Activated CD4-positive, alpha-beta memory T cell treated with anti-CD3 and anti-CD28 coated beads for 36 hours (primary cell): Measurements from ENCODE around the gene WIPI1. TPM values are rescaled to one million over a fixed set of nuclear protein-coding genes. Genes with fewer than 3 reads are reported as not detected.

Source experiments
- CTCF ChIA-PET: fragments of 350-600 bp; sonication (Branson Sonifier 250); formaldehyde crosslinking; loops from one replicate; lab custom pipeline; 2021; ENCODE audit warnings: antibody characterized with exemption, inconsistent platforms; lab: Charles Lee
- POLR2A ChIA-PET: fragments of 350-600 bp; sonication (Branson Sonifier 250); formaldehyde crosslinking; loops from one replicate; lab custom pipeline; 2021; ENCODE audit warnings: antibody characterized with exemption; lab: Charles Lee
- DNase-seq: peaks from one replicate; pipeline ENCODE4 v3.0.0-alpha.2; 2020
- H3K27ac Mint-ChIP-seq: one replicate; pipeline ENCODE4 v1.8.0; 2021; ENCODE audit warnings: mixed read lengths
- H3K27me3 Mint-ChIP-seq: one replicate; pipeline ENCODE4 v1.8.0; 2021; ENCODE audit warnings: mixed read lengths
- H3K36me3 Mint-ChIP-seq: one replicate; pipeline ENCODE4 v1.8.0; 2021; ENCODE audit warnings: mixed read lengths
- H3K4me1 Mint-ChIP-seq: one replicate; pipeline ENCODE4 v1.8.0; 2021; ENCODE audit warnings: low read depth, mixed read lengths
- H3K4me3 Mint-ChIP-seq: one replicate; pipeline ENCODE4 v1.8.0; 2021; ENCODE audit warnings: mild to moderate bottlenecking, mixed read lengths
- H3K9me3 Mint-ChIP-seq: one replicate; pipeline ENCODE4 v1.8.0; 2021; ENCODE audit warnings: mixed read lengths
- intact Hi-C: fragments of 100-400 bp; cut with micrococcal nuclease; formaldehyde crosslinking; loops from one replicate; pipeline ENCODE4 v1.15.1; 2023
- total RNA-seq, 2 experiments: library from RNA; stranded (reverse); gene quantifications; one replicate each; pipeline ENCODE4 v1.2.3, GENCODE V29; 2021

WIPI1 gene
- total RNA-seq, 2 experiments from 2014 or later, result 27.3 to 27.5 TPM

DNA sequence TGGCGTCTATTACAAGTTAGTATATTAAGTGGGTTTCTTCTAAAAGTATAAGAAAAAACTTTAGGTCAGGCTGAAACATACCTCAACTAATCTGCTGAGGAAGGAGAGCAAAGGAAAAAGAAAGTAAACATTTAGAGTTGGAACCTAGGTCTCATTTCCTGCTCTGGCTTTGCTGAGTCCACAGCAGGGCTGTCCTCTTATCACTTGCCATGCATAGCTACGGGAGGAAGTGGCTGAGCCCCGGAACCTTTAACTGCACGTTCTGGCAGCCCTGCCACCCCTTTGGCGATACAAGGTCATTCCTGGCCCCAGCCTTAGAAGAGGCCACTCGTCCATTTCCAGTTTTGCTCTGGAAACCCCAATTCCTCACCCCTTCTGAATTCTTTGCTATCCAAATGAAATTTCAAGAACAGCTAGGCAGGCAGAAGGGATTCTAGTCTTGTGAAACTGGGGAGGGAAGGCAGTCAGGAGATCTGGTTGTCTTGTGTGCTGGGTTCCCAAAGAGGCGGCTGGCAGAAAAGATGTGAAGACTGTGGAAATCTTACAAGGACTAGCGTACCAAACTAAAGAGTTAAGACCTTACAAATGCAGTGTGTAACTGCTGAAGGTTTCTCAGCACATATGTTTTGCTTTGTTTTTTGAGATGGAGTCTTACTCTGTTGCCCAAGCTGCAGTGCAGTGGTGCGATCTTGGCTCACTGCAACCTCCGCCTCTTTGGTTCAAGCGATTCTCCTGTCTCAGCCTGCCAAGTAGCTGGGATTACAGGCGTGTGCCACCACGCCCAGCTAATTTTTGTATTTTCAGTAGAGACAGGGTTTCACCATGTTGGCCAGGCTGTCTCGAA, 19.1 kb downstream of the WIPI1 start:
- Mint-ChIP-seq H3K9me3 (no peaks in the 10 kb centered on the region), H3K4me3 (peak overlapping the region; percentile 68), H3K36me3 (peaks cover 4% of the 10 kb centered on the region), H3K27me3 (no peaks in the 10 kb centered on the region), H3K4me1 (peaks cover 54% of the 10 kb centered on the region), H3K27ac (peak overlapping the region; percentile 88)
- intact Hi-C loops, result loop anchor here (2.0 kb wide), 4 partner anchors 37 to 265 kb away; no protein-coding TSS in a partner anchor
- CTCF ChIA-PET, result interaction anchor here (0.7 to 8.9 kb wide), 17 partner anchors 9 to 265 kb away, joined by 3 to 123 read pairs (median 9); partner anchors contain the start of gene WIPI1
- POLR2A ChIA-PET, result interaction anchor here (0.6 to 2.4 kb wide), 6 partner anchors 19 to 190 kb away, joined by 3 to 11 read pairs (median 7); partner anchors contain the start of genes AMZ2 and WIPI1
- DNase-seq, result peak; percentile 70

DNA sequence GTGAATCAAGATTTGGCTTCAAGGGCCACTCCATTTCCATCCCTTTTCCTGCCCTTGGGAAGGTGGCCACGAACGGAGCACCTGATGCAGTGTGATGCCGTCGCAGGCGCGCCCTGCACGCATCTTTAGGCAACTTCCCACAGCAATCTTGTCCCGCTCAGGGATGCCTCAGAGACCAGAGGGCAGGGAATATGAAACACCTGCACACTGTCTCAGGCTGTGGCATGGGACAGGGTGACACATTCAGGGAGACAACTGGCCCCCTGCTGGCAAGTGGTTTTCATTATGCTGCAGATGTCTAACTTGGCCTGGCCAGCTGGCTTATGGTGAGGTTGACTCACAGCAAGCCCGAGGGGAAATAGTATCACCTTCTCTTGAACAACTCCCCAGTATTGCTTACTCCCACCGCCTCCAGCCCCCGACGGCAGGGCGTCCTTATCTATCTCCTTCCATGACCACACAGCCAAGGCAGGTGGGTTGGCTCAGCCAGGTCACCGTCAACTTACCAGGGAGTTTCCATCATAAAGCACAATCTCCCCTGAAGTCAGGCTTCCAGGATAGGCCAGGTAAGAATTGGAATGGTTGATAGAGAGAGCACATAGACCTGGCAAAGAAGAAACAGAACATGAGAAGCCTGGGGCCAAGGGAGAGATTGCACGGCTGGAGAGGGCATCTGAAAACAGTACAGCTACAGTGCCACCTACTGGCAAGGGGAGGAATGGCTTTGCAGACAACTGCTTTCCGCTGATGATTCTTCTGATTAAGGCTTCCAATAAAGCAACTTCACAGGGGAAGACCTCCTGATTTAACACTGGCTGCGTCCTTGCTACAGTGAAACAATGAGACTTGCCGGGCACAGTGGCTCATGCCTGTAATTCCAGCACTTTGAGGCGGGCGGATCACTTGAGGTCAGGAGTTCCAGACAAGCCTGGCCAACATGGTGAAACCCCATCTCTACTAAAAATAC, 21.1 kb downstream of the WIPI1 start:
- CTCF ChIA-PET, result interaction anchor here (0.6 to 8.9 kb wide), 37 partner anchors 9 to 379 kb away, joined by 3 to 123 read pairs (median 5); partner anchors contain the start of genes AMZ2, ARSG, SLC16A6 and WIPI1
- peak overlapping the region; percentile 38 for H3K4me3 Mint-ChIP-seq
- H3K9me3 Mint-ChIP-seq, result no peaks in the 10 kb centered on the region
- intact Hi-C loops, result loop anchor here (1.0 to 2.0 kb wide), 7 partner anchors 27 to 263 kb away; no protein-coding TSS in a partner anchor
- peaks cover 9% of the 10 kb centered on the region for H3K36me3 Mint-ChIP-seq
- peaks cover 51% of the 10 kb centered on the region for H3K4me1 Mint-ChIP-seq
- POLR2A ChIA-PET, result interaction anchor here (0.9 to 2.4 kb wide), 3 partner anchors 37 to 188 kb away, joined by 3 to 8 read pairs (median 8); partner anchors contain the start of gene AMZ2
- peak overlapping the region; percentile 79 for H3K27ac Mint-ChIP-seq
- no peaks in the 10 kb centered on the region for H3K27me3 Mint-ChIP-seq
- peak; percentile 90 for DNase-seq

GRCh38 chr17:68435361-68435760, 21.9 kb downstream of the WIPI1 start:
- H3K27me3 Mint-ChIP-seq, result no peaks in the 10 kb centered on the region
- intact Hi-C loops, result no loop called here
- peaks cover 46% of the 10 kb centered on the region for H3K4me1 Mint-ChIP-seq
- DNase-seq, result no peak
- POLR2A ChIA-PET, result no interaction called here
- H3K9me3 Mint-ChIP-seq, result no peaks in the 10 kb centered on the region
- peaks cover 10% of the 10 kb centered on the region for H3K36me3 Mint-ChIP-seq
- no peak overlapping the region for H3K4me3 Mint-ChIP-seq
- CTCF ChIA-PET, result interaction anchor here (1.0 to 8.9 kb wide), 18 partner anchors 19 to 378 kb away, joined by 3 to 123 read pairs (median 12); partner anchors contain the start of genes AMZ2, ARSG, SLC16A6 and WIPI1
- H3K27ac Mint-ChIP-seq, result no peak overlapping the region

DNA sequence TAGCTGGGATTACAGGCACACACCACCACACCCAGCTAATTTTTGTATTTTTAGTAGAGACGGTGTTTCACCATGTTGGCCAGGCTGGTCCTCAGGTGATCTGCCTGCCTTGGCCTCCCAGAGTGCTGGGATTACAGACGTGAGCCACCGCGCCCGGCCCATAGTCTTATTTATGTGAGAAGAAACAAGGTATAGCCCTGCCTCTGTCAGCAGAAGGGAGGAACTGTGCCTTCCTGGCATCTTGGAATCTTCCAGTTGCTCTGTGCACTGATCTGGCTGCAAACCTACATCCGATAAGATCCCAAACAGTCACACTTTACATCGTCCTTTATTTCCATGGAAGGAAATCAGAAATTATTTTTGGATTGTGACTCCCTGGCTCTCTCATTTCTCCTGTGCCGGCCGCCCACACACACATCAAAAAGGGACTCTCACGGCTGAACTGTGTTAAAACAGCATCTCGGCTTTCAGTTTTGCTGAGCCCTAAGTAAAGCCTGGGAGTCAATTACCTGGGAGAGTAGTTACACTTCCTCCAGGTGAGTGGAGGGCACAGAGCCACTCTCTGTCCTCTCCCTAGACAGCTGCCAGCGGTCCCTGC, 23.3 kb downstream of the WIPI1 start:
- Mint-ChIP-seq H3K36me3 (peaks cover 13% of the 10 kb centered on the region), H3K4me3 (no peak overlapping the region), H3K4me1 (peaks cover 41% of the 10 kb centered on the region), H3K9me3 (no peaks in the 10 kb centered on the region), H3K27me3 (no peaks in the 10 kb centered on the region), H3K27ac (no peak overlapping the region)
- no peak for DNase-seq
- ChIA-PET POLR2A (no interaction called here), CTCF (interaction anchor here (0.7 to 8.9 kb wide), 5 partner anchors 18 to 262 kb away, joined by 3 to 123 read pairs (median 4); no protein-coding TSS in a partner anchor)
- intact Hi-C loops, result no loop called here

- H3K4me1 Mint-ChIP-seq, result peaks cover 35% of the 10 kb centered on the region
- H3K36me3 Mint-ChIP-seq, result peaks cover 13% of the 10 kb centered on the region
- H3K4me3 Mint-ChIP-seq, result no peak overlapping the region
- no peaks in the 10 kb centered on the region for H3K27me3 Mint-ChIP-seq
- CTCF ChIA-PET, result interaction anchor here (1.1 to 8.9 kb wide), 5 partner anchors 34 to 184 kb away, joined by 3 to 123 read pairs (median 4); no protein-coding TSS in a partner anchor
- intact Hi-C loops, result no loop called here
- no peak overlapping the region for H3K27ac Mint-ChIP-seq
- no peaks in the 10 kb centered on the region for H3K9me3 Mint-ChIP-seq
- POLR2A ChIA-PET, result no interaction called here
- DNase-seq, result no peak
These were observed 24.1 kb downstream of the WIPI1 start for GRCh38 chr17:68433211-68433610.

- Mint-ChIP-seq H3K9me3 (no peaks in the 10 kb centered on the region), H3K4me1 (peaks cover 26% of the 10 kb centered on the region), H3K27ac (no peak overlapping the region), H3K4me3 (no peak overlapping the region), H3K27me3 (no peaks in the 10 kb centered on the region), H3K36me3 (peaks cover 13% of the 10 kb centered on the region)
- CTCF ChIA-PET, result interaction anchor here (0.6 to 8.9 kb wide), 25 partner anchors 8 to 264 kb away, joined by 3 to 123 read pairs (median 4); no protein-coding TSS in a partner anchor
- no peak for DNase-seq
- intact Hi-C loops, result no loop called here
- POLR2A ChIA-PET, result interaction anchor here (1.0 kb wide), 1 partner anchor 140 kb away, joined by 3 read pairs; no protein-coding TSS in a partner anchor
These were observed 25.0 kb downstream of the WIPI1 start for GRCh38 chr17:68432086-68432864.

DNA sequence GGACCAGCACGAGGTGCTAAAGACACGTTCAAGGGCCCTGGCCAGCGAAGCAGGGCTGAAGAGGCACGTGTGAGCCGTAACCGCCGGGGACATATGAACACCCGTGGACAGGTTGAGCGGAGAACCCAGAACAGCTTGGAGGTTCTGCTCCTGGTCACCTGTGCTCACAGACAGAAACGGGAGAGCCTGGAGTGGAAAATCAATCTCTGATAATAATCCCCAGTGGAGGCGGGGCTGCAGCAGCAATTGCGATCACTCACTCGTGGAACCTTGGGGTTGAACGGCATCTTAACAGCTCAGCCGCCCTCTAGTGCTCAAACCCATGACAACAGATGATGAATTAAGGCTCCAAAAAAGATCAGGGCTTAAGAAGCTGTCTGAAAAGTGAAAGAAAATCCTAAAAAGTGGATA, 25.6 kb downstream of the WIPI1 start:
- intact Hi-C loops, result no loop called here

DNA sequence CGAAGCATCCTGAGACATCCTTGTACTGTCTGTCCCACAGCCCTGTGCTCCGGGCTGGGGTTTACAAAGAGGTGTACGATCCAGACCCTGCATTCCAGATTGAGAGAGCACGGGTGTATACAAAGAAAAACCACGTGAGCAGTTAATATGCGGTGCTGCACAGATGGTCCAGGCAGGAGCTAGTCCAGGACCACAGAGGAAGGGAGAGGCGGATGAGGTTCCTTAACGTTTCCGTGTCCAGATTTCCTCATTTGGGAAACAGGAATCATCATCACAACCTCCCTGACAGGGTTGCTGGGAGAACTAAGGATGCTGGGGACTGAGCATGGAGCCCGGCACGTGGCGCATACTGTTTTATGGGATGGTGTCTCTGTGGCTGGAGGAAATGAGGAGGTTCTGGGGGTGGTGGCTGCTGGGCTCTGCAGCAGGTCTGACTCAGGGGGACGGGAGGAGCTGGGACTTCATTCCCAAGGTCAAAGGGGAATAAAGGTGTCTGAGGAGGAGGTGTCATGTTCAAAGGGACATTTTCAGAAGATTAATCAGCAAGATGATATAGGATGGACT, 26.2 kb downstream of the WIPI1 start:
- POLR2A ChIA-PET, result no interaction called here
- Mint-ChIP-seq H3K27me3 (no peaks in the 10 kb centered on the region), H3K9me3 (no peaks in the 10 kb centered on the region), H3K36me3 (peaks cover 12% of the 10 kb centered on the region), H3K27ac (no peak overlapping the region), H3K4me1 (peaks cover 15% of the 10 kb centered on the region), H3K4me3 (no peak overlapping the region)
- intact Hi-C loops, result no loop called here
- CTCF ChIA-PET, result interaction anchor here (0.9 to 8.9 kb wide), 11 partner anchors 9 to 419 kb away, joined by 3 to 123 read pairs (median 4); no protein-coding TSS in a partner anchor
- no peak for DNase-seq

More for the DNA sequence above, 25.6 kb downstream of the WIPI1 start:
- H3K36me3 Mint-ChIP-seq, result peaks cover 13% of the 10 kb centered on the region
- H3K4me3 Mint-ChIP-seq, result no peak overlapping the region
- no peak overlapping the region for H3K27ac Mint-ChIP-seq
- no peaks in the 10 kb centered on the region for H3K27me3 Mint-ChIP-seq
- ChIA-PET POLR2A (interaction anchor here (1.0 kb wide), 1 partner anchor 140 kb away, joined by 3 read pairs; no protein-coding TSS in a partner anchor), CTCF (interaction anchor here (0.6 to 8.9 kb wide), 23 partner anchors 9 to 264 kb away, joined by 3 to 123 read pairs (median 4); no protein-coding TSS in a partner anchor)
- peak; percentile 61 for DNase-seq
- no peaks in the 10 kb centered on the region for H3K9me3 Mint-ChIP-seq
- peaks cover 20% of the 10 kb centered on the region for H3K4me1 Mint-ChIP-seq

DNA sequence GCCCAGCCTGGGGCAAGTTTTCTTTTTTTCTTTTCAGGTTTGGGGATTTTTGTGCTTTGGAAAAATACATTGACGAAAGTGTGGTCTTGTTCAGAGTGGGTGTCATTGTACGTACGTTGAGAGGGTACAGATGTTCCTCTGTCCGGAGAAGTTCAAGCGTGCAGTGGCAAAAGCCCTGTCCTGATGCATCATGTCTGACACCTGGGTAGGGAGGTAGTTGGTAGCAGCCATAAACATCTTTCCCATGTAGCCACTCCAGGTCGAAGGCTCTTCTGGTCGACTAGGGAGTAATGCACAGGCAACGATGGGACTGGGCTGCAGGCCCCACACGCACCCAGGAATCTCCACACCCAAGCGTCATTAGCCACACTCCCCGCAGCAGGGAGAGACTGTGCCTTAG, 27.4 kb downstream of the WIPI1 start:
- no peak for DNase-seq
- ChIA-PET POLR2A (no interaction called here), CTCF (no interaction called here)
- Mint-ChIP-seq H3K27me3 (no peaks in the 10 kb centered on the region), H3K9me3 (no peaks in the 10 kb centered on the region), H3K36me3 (peaks cover 11% of the 10 kb centered on the region), H3K4me1 (peaks cover 9% of the 10 kb centered on the region), H3K4me3 (no peak overlapping the region), H3K27ac (no peak overlapping the region)
- intact Hi-C loops, result no loop called here
